HAP-1 (cell line): ENCODE results near the gene UBALD1.

Source experiments
- DNase-seq, 2 experiments: peaks; one replicate each; pipeline ENCODE4 v3.0.0-alpha.2; 2016 to 2020; ENCODE audit warnings: low spot score in 2 of 2
- H3K27me3 ChIP-seq: fragments of 250-450 bp; sonication (Bioruptor Pico); 2 replicates; pipeline ENCODE4 v1.5.1; 2020; ENCODE audit warnings: low read depth, mild to moderate bottlenecking, moderate library complexity
- H3K36me3 ChIP-seq: fragments of 250-450 bp; sonication (Bioruptor Pico); replicated peaks from 2 replicates; pipeline ENCODE4 v1.5.1; 2020; ENCODE audit warnings: mild to moderate bottlenecking
- H3K4me1 ChIP-seq: fragments of 250-450 bp; sonication (Bioruptor Pico); 2 replicates; pipeline ENCODE4 v1.5.1; 2020; ENCODE audit warnings: mild to moderate bottlenecking
- H3K4me3 ChIP-seq: fragments of 250-450 bp; sonication (Bioruptor Pico); 2 replicates; pipeline ENCODE4 v1.5.1; 2020; ENCODE audit warnings: mild to moderate bottlenecking, moderate library complexity
- H3K9me3 ChIP-seq: fragments of 250-450 bp; sonication (Bioruptor Pico); 2 replicates; pipeline ENCODE4 v1.5.1; 2020; ENCODE audit warnings: mild to moderate bottlenecking, moderate library complexity
- in situ Hi-C: fragments of 300-500 bp; cut with MboI; formaldehyde crosslinking; loops from 3 replicates; pipeline ENCODE4 v1.14.3; 2020; ENCODE audit warnings: low sequenced_read_pairs, inconsistent platforms, mixed read lengths

UBALD1 gene

DNA sequence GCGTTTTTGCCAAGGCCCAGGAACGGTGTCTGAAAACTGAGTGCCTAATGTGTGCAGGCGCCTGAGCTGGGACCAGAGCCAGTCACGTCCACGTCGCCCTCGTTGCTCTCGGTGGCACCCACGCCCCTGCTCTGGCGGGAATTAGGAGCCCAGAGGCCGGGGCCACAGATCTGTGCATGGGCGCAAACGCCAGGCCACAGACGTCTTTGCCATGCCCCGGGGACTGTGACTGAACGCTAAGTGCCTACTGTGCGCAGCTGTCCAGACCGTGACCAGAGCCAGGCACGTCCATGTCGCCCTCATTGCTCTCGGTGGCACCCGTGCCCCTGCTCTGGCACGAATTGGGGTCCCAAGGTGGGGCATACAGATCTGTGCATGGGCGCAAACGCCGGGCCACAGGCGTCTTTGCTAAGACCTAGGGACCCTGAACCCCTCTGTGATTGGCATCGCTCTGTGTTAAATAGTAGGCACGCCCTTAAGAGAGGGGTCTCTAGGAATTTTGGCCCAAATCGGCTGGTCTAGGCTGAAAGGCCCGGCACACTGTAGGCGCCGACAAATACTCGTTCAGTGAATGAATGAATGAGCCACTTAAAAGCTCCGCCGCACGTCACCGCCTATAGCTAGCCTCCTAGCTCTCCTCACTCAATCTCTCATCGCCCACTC is 827 bp upstream of the UBALD1 start:
- H3K4me1 ChIP-seq: peaks cover 17% of the 10 kb centered on the region
- no peak for DNase-seq
- H3K36me3 ChIP-seq: no peaks in the 10 kb centered on the region; the same call in 1 of the 2 replicates
- no peaks in the 10 kb centered on the region for H3K27me3 ChIP-seq
- H3K4me3 ChIP-seq: peak overlapping the region; percentile 63
- in situ Hi-C loops: no loop called here
- no peaks in the 10 kb centered on the region for H3K9me3 ChIP-seq

DNA sequence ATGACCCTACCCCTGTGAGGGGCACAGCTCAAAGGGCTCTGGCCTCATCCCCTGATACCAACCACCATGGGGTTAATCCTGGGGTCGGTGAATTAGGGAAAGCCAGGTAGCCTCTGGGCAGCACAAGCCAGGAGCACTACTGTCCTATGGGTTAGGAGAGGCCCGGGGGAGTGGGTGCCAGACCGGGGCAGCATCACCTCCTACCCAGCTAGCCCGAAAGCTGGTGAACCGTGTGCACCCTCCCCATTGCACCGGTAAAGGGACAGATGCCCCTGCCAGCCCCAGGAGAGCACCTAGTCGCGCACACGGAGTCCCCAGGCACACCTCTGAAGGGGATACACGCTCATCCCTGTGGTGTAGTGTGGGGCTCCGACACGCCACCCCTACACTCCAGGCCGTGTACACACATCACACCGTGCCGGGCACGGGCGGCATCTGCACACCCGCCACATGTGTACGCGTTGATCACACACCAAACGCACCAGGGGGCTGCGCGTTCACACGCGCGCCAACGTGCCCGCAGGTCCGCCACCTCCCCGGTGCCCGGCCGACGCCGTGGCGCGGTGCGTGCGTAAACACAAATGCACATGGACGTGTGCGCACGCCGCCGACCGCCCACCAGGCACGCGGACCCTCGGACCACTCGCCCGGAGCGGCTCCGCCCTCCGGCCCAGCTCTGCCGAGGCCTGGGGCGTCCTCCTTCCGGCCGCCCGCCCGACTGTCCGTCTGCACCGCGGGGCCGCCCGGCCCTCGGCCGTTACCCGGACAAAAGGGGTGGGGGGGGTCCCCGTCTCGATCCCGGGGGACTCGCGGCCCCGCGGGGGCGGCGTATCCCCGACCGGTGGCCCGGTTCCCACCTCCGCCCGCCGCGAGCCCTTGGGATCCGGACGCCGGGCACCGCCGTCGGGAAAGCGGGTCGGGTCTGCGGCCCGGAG is 785 bp downstream of the UBALD1 start:
- in situ Hi-C loops: no loop called here
- H3K9me3 ChIP-seq: no peaks in the 10 kb centered on the region
- peak in 1 of 2 experiments; percentile 64 for DNase-seq
- peak overlapping the region; percentile 63 for H3K4me3 ChIP-seq
- peaks cover 3% of the 10 kb centered on the region for H3K36me3 ChIP-seq
- H3K4me1 ChIP-seq: peaks cover 17% of the 10 kb centered on the region
- H3K27me3 ChIP-seq: no peaks in the 10 kb centered on the region

DNA sequence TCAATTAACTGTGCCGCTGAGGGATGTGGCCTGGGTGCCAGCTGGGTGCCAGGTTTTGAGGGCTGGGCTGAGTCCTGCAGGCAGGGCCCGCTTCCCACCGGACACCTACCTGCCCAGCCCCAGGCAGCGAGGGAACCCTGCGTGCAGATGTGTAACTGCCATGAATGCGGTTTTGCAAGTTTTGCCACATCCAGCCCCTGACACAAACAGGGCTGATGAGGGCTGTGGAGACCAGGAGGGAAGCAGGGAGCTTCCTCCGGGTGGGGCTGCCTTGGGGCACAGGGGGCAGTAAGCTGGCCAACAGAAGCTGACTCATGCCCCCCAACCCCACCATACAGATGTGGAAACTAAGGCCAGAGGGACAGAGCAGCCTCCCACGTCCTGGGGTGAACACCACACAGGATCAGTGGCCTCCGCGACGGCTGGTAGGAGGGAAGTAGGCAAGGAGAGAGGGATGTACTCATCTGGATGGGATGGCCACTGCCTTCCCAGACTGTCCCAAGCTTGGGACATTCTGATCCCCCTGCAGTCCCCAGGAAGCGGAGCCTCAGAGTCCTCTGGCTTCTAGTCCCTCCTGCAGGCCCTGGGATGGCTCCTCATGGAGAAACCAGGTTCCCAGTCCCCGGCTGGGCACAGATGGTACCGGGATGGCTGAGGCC is 1.6 kb downstream of the UBALD1 start:
- no peak for DNase-seq
- peak overlapping the region; percentile 63 for H3K4me3 ChIP-seq
- H3K4me1 ChIP-seq: peaks cover 17% of the 10 kb centered on the region
- in situ Hi-C loops: no loop called here
- peaks cover 3% of the 10 kb centered on the region for H3K36me3 ChIP-seq
- H3K9me3 ChIP-seq: no peaks in the 10 kb centered on the region
- no peaks in the 10 kb centered on the region for H3K27me3 ChIP-seq

DNA sequence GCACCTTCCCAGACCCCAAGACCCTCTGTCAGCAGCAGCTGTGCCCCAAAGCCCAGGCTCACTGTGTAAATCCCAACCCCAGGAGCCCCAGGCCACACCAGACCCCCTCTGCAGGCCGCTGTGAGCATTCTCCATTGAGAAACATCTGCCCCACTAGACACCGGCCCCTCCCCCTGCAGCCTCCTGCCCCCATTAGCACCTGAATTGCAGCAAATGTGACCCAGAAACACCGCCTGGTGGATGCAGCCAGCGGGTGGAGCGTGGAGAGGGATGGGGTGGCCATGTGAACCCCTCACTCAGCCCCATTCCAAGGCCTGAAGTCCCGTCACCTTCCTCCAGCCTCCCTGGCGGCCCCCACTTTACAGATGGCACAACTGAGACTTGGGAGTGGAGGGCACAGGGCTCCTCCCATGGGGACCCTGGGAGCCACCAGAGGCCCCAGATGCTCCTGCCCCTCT is 2.2 kb downstream of the UBALD1 start:
- H3K27me3 ChIP-seq: no peaks in the 10 kb centered on the region
- no peak overlapping the region for H3K4me3 ChIP-seq
- peak in 1 of 2 experiments; percentile 56 for DNase-seq
- peaks cover 17% of the 10 kb centered on the region for H3K4me1 ChIP-seq
- H3K9me3 ChIP-seq: no peaks in the 10 kb centered on the region
- H3K36me3 ChIP-seq: peaks cover 3% of the 10 kb centered on the region
- in situ Hi-C loops: no loop called here

- in situ Hi-C loops: no loop called here
- peaks cover 3% of the 10 kb centered on the region for H3K36me3 ChIP-seq
- peaks cover 12% of the 10 kb centered on the region for H3K4me1 ChIP-seq
- no peaks in the 10 kb centered on the region for H3K9me3 ChIP-seq
- no peak overlapping the region for H3K4me3 ChIP-seq
- DNase-seq: no peak
- no peaks in the 10 kb centered on the region for H3K27me3 ChIP-seq
Observed at GRCh38 chr16:4611337-4612021, 3.2 kb downstream of the UBALD1 start.

DNA sequence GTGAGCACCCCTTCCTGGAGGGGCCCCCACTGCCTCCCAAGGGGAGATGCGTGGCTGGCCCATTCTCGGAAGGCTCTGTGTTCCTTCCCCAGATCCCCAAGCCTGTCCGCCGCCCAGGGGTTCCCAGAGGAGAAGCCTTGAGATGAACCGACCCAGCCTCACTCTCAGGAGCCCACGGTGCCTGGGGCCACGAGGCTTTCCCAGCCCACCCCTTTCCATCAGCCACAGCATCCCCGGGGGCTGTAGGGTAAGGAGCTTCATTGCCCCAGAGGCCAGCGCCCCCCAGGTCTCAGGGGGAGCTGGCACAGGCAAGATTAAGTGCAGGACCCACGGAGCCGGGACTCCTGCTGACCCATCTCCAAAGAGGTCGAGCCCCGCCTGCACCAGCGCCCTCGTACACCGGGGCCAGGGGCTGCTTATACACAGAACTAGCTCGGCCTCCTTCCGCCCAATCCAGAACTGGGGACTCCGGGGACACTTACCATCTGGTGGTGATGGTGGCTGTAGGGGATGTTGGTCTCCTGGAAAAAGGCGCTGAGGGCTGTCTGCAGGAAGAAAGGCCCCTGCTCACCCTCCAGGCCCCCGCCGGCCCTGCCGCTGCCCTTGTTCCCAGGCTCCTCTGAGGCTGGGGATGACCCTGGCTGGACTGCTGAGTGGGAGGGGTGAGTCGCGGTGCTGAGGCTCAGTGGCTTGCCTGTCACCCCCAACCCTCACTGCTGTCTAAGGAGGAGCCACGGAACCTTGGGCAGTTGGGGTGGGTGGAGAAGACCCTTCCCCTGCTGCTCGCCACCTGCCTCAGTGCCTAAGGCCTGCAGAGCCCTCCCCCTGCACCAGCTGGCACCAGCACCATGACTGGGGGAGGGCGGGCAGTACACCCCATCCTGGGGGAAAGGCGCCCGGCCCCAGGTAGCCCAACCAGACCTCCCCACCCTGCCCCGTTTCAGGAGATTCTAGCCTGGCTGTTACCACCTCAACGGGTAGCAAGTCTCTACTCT is 4.4 kb downstream of the UBALD1 start:
- H3K4me1 ChIP-seq: peaks cover 4% of the 10 kb centered on the region
- H3K9me3 ChIP-seq: no peaks in the 10 kb centered on the region
- in situ Hi-C loops: no loop called here
- DNase-seq: no peak
- no peak overlapping the region for H3K4me3 ChIP-seq
- peaks cover 3% of the 10 kb centered on the region for H3K36me3 ChIP-seq
- no peaks in the 10 kb centered on the region for H3K27me3 ChIP-seq

GRCh38 chr16:4609200-4610010 is 5.3 kb downstream of the UBALD1 start:
- in situ Hi-C loops: no loop called here
- Histone ChIP-seq H3K4me3 (no peak overlapping the region), H3K27me3 (no peaks in the 10 kb centered on the region), H3K9me3 (no peaks in the 10 kb centered on the region), H3K36me3 (peaks cover 3% of the 10 kb centered on the region), H3K4me1 (no peaks in the 10 kb centered on the region; the same call in 1 of the 2 replicates)
- DNase-seq: no peak

GRCh38 chr16:4608704-4608980 is 6.0 kb downstream of the UBALD1 start:
- no peak for DNase-seq
- H3K27me3 ChIP-seq: no peaks in the 10 kb centered on the region
- in situ Hi-C loops: no loop called here
- peaks cover 3% of the 10 kb centered on the region for H3K36me3 ChIP-seq
- H3K4me1 ChIP-seq: no peaks in the 10 kb centered on the region; the same call in 1 of the 2 replicates
- no peaks in the 10 kb centered on the region for H3K9me3 ChIP-seq
- no peak overlapping the region for H3K4me3 ChIP-seq

GRCh38 chr16:4607841-4608703 is 6.6 kb downstream of the UBALD1 start:
- H3K9me3 ChIP-seq: no peaks in the 10 kb centered on the region
- H3K4me3 ChIP-seq: no peak overlapping the region
- in situ Hi-C loops: no loop called here
- H3K4me1 ChIP-seq: no peaks in the 10 kb centered on the region; the same call in 1 of the 2 replicates
- H3K27me3 ChIP-seq: no peaks in the 10 kb centered on the region
- H3K36me3 ChIP-seq: peaks cover 3% of the 10 kb centered on the region
- no peak for DNase-seq

DNA sequence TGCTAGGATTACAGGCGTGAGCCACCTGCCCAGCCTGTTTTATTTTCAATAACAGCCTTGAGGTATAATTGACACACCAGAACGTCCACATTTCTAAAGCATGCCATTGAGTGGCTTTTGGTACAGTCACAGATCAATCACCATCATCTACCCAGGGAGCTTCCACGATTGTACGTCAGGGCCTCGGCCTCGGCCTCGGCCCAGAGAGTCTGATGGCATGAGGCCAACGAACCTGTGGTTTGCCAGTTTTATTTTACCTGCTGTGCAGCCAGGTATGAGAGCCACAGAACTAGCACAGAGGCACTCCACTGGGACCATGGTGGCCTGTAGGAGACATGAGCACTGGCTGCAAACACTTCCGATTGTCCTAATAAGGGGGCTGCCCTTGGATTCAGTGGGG is 8.3 kb downstream of the UBALD1 start:
- in situ Hi-C loops: no loop called here
- no peaks in the 10 kb centered on the region for H3K9me3 ChIP-seq
- DNase-seq: no peak
- peaks cover 3% of the 10 kb centered on the region for H3K36me3 ChIP-seq
- no peaks in the 10 kb centered on the region for H3K27me3 ChIP-seq
- no peaks in the 10 kb centered on the region for H3K4me1 ChIP-seq
- no peak overlapping the region for H3K4me3 ChIP-seq

DNA sequence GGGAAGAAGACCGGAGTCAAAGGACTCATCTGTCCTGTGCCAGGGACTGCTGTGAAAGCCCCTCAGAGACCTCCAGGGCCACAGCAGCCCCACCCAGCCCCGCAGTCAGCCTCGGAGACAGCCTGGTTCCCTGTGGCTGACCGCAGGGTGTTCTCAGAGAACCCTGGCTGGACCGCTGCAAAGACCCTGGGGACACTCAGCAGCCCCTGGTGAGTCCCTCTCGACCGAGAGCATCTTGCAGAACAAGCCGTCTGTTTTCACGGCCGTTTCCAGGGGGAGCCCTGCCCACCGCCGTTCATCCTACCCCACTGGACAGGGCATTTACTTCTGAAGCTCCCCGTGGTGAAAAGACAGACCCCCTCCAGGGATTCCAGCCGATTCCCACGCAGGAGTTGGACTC is 10.3 kb downstream of the UBALD1 start:
- DNase-seq: no peak
- Histone ChIP-seq H3K9me3 (no peaks in the 10 kb centered on the region), H3K4me3 (no peak overlapping the region), H3K36me3 (peaks cover 2% of the 10 kb centered on the region; the same call in 1 of the 2 replicates), H3K4me1 (no peaks in the 10 kb centered on the region), H3K27me3 (no peaks in the 10 kb centered on the region)
- in situ Hi-C loops: no loop called here
